DMS 273 treated with DMSO at 0.1 percent for 48 hours (cell line): ENCODE results near the gene ULK4.
"Not testable (repeated sequence)": the region's sequence is repeated elsewhere in the genome, so short reads cannot be mapped to it uniquely, and the experiment has no call there.

Source experiments
- DNase-seq: peaks from one replicate; lab custom pipeline; 2025; lab: John Stamatoyannopoulos, UW

The ULK4 gene

DNA sequence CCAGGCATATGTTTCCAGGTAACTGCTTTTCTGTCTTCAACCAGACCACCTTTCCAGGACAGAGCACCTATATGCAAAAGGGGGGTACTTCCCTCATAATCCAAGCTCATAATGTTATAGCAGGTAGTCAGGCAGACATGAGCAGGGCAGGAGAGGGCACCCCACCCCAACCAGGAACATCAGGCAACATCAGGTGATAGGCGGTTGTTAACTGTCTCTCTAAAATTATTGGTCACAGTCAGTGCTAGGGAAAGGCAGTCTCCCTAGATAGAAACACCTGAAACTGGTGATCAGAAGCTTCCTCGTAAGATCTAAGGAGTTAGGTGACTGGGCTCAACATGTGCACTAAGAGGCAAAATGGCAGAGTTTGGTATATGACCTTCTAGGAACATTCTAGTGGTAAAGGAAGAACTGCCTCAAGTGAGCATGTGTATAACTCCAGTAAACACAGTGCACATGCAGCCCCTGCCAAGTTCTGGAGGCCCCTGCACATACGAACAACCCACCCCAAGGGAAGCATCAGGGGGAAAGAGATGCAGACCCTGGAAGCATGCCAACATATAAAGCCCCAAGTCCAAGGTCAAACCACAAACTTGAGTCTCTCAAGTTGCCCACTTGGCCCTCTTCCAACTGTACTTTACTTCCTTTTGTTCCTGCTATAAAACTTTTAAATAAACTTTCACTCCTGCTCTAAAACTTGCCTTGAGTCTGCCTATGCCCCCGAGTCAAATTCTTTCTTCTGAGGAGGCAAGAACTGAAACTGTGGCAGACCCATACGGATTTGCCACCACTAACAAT lies 270.9 kb downstream of the ULK4 start:
- DNase-seq, result no peak

DNA sequence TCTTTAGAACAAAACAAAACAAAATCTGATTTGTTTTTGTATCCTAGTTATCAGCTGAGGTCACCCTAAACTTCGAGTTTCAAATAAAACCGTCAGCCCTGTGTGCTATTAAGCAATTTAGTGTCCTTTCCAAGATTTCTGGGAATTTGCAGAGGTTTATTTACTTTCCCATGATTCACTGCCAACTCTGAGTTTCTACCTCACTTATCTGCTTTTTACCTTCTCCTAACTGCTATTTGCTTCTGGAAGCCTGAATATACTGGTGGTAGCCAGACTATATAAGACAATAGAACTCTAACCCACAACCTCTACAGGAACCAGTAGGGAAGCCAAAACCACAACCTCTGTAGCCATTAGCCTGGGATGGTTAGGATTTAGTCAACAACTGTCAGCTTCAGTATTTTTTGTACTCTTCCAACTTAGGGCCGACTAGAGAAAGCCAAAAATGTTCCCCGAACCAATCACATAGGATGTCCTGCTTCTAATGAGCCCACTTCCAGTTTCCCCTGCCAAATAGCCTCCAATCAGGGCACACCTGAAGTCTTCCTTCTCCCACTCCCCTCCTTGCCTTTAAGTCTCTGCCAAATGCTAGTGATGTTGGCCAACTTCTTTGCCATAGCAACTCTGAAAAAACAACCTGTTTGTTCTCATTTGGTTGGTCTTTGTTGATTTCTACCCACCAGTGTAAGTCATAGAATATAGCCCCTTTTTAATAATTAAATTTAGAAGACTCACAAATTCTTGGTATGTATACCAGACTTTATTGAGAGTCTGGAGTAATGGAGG lies 273.1 kb downstream of the ULK4 start:
- no peak for DNase-seq

DNA sequence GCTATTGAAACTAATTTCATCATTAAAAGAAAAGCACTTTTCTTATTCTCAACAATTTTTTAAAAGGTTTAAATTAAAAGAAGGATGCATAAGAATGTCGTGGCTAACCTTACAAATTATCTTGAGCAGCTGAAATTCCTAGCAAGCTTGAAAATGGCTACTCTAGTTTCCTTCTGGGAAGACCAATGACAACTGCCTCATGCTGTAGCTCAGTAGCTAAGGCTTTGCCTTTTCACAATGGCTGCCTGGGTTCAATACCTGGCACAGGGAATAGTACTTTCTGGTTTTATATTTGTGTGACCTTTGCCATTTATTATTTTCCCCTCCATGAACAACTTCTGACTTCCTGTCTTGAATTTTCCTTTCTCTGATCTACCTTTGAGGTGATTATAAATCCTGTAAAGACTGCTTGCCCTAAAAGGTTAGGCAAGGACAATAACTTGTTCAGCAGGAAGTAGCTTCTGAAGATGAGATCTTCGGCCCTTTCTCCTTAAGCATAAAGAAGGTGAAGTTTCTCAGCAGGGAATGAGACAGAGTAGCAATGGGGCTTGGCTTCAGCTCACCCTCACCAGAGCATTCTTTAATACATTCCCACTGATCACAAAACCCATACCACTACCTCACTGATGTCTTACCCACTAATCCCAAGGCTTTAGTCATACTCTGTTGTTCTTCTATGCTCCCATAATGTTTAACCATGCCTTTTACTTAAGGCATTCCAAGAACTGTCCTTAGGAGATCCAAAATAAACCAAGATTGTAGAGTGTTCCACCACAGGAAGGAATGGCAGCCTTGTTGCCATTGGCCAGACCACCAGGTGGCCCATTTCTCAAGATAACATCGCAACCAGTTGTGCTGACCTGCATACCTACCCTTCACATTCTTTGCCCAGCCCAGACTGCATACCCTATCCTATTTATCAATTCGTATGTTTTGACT lies 276.8 kb downstream of the ULK4 start:
- DNase-seq, result no peak

DNA sequence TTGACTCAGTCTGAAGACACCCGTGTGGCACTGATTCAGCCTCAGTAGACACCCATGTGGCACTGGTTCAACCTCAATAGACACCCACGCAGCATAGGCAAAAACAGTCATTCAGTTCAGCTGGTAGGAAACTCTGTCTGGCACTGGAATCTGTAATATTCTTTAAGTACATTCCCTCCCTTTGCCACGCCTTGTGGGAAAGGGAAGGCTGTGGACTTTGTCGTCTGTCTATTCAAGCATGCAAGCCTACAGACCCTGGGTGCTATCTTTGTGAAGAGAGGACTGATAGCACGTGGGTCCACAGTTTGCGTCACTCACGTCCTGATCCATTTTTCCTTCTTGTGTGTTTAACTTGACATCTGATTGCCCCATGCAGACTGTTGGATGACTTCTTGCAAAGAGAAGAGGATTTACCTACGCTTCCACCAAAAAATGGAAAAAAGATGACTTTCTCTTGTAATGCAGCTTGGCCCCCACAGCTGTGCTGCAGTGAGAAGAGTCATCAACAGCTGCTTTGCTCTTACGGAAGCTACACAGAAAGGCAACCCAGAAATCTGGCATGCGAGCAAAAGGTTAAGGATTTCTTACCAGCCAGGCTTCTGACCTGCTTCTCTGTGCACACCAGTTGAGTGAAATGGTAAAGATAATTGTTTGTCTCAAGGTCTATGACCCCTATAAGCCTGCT lies 278.1 kb downstream of the ULK4 start:
- no peak for DNase-seq

DNA sequence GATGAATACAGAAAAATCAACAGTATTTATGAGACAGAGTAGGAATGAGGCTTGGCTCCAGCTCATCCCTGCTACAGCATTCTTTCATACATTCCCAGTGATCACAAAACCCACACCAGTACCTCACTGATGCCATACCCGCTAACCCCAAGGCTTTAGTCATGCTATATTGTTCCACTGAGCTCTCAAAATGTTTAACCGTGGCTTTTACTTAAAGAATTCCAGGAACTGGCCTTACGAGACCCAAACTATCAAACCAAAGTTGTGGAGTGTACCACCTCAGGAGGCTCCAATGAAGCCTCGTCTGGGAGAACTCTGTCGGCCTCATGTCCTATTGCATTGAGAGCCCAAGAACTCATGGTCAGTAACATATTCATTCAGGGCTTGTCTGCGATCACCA lies 278.9 kb downstream of the ULK4 start:
- DNase-seq, result no peak

DNA sequence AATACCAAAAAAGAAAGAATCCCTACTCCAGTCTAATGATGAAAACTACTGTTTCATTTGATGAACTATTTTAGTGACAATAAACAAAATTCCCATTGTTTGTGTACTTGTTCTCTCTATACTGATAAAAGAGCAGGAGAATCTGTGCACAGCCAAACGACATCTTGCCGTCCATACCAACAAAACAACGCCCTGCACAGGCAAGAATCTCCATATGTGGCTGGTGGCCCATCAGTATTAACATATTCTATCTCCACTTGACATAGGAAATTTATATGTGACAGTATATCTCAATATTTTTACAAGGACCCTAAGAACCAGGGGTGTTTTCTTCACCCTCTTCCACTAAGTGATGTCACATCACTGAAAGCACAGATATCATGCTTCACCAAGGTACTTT lies 279.5 kb downstream of the ULK4 start:
- DNase-seq, result no peak

DNA sequence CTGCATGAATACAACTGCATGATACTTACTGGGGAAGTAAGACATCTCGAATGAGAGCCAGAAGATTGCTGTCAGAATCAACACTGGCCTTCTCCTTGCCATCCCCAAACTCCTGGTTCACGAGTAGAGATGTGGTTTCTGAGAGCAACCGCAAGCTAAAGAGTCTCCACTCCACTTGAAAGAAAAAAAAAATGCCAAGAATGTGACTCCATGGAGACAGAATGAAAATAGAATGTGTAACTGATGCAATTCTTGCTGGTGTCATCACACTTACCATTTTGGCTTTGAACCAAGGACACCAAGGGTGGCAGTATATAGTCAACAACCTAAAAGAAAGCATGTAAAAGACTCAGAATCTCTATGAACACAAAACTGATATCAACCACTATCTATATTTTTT lies 280.4 kb downstream of the ULK4 start:
- no peak for DNase-seq

DNA sequence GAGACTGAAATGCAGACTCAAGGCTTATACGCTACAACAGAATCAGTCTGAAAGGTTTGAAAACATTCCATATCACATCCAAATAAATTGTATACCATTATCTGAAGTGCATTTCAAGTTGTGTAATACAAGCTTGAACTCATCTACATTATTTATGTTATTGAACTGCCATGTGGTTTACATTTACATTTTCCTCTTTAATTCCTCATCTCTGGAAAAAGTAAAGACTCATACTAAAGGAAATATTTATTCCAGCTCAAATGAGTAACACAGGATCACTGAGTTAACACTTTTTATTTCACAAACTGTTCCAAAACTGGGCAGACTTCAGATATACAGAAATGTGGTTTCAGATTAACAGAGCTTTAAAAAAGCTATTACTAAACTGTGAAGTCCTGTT lies 282.5 kb downstream of the ULK4 start:
- DNase-seq, result no peak

DNA sequence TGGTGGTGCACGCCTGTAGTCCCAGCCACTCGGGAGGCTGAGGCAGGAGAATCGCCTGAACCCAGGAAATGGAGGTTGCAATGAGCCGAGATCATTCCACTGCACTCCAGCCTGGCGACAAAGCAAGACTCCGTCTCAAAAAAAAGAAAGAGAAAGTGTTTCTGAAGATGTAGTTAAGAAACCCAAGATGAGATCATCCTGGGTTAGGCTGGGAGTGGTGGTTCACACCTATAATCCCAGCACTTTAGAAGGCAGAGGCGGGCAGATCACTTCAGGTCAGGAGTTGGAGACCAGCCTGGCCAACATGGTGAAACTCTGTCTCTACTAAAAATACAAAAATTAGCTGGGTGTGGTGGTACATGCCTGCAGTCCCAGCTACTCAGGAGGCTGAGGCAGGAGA lies 286.8 kb downstream of the ULK4 start:
- DNase-seq, result not testable (repeated sequence)

DNA sequence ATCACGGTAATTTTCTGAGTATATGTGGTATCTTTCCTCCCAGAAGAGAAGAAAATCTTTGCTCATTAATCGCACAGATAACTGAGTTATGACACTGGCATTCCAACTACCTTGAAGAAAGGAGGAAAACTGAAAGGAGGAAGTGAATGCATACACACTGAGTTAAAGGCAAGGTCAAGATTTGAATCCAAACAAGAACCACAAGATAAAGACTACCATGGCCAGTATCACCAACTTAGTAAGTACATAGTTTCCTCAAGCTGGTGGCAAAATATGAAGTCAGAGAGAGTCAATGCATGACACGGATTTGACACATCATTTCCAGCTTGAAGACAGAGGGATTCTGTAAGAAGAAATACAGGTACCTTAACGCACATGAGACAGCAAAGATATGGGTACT lies 287.5 kb downstream of the ULK4 start:
- no peak for DNase-seq

DNA sequence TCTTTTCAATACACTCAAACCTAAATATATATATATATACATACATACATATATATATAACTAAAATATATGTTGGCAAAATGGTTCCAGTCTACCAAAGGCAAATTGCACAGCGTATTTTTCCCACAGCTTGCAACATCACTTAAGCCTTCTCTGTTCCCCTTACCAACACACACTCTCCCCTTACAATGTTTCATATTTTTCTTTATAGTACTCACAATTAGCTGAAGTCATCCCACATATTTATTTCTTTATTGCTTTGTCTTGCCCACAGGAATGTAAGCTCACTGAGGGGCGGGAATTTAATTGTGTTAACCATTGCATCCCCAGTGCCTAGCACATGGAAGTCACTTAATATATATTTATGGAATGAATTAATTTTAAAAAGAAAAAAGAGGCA lies 288.3 kb downstream of the ULK4 start:
- no peak for DNase-seq

DNA sequence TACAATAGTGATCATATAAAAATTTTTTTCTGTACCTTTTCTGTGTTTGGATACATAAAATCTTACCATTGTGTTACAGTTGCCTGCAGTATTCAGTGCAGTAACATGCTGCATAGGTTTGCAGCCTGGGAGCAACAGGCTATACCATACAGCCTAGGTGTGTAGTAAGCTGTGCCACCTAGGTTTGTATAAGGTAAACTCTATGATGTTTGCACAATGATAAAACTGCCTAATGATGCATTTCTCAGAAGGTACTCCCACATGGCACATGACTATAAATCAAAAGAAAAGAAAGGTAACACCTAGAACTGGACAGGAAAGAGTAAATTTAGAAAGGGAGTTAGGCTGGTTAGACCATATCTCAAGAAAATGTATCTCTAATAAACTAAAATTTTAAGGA lies 293.5 kb downstream of the ULK4 start:
- DNase-seq, result no peak

DNA sequence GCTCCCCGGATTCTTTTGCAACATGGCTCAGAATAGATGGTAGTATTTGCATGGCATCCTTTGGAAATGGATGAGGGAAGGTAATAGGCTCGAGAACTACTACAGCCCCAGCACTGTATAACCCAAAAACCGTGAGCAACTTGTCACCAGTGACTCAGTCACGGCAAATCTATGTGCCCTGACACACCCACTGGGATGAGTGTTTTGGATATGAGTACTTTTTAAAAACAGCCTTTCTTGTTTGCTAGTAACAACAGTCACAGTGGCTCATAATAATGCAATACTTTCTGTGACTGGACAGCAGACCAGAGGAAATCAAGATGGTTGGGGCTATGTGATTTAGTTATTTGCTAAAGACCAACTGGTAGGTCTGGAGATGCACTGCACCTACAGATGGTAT lies 299.6 kb downstream of the ULK4 start:
- DNase-seq, result no peak

DNA sequence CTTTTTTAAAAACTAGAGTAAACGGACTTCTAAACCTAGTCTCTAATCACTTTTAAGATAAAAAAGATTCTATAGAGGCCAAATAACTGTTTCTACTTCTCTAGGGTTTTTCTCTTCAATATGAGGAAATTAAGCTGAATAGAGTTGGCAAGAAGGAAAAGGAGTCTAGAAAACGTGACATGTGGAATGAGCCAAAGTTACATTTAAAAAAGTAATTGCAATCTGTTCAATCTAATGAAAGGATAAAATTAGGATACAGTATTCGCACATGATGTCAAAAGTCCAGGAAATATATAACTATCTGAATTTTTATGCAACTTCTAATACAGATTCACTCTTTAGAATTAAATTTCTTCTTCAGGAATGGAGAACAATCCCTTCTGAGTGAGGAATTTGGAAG lies 300.1 kb downstream of the ULK4 start:
- DNase-seq, result no peak

DNA sequence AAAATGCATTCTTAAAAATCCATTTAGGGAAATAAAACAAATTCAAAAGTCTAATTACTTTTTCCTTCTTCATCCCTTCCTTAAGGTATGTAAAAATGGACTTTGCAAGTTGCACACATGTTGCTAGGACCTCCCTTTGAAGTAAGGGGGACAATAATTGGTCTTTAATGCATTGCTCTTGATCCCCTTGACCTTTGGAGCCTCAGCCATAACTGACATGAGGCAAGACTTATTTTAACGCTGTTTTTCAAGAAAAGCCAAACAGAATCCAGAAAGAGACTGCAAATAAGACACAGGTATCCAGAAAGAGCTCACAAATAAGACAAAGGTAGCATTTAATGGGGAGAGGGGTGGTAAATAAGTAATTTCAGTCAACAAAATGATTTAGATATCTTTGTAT lies 301.4 kb downstream of the ULK4 start:
- DNase-seq, result no peak

DNA sequence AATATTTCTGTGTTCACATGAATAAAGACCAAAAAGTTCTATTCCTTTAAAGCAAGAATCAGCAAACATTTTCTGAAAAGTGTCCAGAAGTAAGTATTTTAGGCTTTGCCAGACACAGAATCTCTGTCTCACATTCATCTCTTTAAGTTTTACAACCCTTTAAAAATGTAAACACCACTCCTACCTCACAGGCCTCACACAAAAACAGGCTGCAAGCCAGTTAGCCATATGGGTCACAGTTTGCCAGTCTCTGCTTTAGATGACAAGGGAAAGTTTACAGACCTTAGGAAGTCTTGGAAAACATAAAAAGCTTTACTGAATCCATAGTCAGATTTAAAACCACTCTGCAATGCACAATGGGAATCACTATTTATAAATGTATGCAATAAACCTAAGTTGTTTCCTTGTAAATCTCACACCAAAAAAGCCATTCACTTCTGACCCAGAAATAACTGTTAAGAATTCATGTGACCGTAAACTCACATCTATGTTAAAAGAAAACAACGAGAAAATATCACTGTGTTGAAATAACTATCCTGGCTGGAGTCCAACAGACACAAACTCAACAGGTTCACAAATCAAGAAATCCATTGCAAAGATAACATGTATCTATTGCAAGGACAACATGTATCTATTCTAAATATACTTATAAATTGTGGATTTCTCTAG lies 308.2 kb downstream of the ULK4 start:
- peak; percentile 11 for DNase-seq

DNA sequence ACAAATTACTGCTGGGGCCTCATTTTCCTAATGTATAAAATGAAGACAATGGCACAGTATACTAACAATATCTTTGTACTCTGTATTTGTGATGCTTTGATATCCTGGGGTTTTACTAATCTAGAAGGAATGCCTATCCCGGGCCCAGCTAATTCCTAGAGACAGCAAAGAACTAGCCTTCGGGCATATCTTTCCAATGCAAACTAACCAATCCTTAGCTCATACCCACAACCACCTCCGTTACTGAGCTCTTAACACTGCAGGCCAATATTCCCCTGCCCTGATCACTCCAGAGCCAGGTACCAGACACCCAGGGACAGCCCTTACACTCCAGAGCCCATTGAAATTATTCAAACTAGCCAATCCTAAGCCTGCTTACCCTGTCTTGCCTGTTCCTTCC lies 309.0 kb downstream of the ULK4 start:
- no peak for DNase-seq

DNA sequence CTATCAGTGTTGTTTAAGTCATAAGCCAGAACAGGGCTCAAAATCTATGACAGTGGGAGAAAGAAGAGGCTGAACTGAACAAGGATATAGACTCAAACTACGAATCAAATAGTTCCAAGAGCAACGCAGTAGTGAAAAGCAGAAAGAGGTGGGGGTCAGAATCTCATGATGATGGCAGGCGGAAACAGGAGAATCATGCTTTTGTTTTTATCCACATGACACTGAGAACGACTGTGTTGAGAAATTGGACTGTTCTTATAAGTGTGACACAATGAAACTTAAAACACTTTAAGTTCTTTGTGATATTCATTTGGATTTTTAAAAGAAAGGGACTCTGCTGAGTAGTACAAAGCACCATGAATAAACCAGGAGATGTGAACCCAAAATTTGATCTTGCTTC lies 309.4 kb downstream of the ULK4 start:
- no peak for DNase-seq

DNA sequence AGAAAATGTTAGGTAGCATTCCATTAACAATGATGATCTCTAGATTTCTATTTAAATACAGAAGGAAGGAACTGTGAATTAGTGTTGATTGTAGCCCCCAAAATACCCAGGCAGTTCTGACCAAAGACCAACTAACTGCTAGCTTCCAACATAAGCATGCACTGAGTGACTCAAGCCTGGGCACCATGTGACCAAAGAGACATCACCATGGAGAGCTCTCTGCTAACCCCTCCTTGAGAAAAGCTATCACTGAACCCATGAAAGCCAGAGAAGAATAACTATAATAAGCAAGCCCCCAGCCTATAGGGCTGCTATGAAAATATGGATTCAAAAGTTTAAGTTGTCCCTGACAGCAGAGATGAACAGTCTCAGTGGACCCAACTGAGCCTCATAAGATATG lies 310.2 kb downstream of the ULK4 start:
- DNase-seq, result no peak

DNA sequence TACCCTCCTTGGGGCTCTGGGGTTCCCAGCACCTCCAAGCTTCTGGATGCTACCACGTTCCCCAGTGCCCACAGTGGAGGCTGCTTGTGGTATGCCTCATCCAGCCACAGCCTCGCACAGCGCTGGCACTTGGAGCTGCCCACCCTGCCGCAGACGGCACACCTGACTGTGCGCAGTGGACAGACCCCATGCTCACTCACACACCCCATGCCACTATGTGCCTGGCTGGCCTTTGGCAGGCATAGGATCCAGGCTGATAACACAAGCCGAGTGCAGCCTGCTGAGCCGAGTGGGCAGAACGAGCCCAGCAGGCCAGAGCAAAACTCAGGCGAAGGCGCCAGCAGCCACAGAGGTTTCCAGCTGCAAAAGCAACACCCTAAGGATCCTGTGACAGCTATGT lies 311.5 kb downstream of the ULK4 start:
- DNase-seq, result no peak

DNA sequence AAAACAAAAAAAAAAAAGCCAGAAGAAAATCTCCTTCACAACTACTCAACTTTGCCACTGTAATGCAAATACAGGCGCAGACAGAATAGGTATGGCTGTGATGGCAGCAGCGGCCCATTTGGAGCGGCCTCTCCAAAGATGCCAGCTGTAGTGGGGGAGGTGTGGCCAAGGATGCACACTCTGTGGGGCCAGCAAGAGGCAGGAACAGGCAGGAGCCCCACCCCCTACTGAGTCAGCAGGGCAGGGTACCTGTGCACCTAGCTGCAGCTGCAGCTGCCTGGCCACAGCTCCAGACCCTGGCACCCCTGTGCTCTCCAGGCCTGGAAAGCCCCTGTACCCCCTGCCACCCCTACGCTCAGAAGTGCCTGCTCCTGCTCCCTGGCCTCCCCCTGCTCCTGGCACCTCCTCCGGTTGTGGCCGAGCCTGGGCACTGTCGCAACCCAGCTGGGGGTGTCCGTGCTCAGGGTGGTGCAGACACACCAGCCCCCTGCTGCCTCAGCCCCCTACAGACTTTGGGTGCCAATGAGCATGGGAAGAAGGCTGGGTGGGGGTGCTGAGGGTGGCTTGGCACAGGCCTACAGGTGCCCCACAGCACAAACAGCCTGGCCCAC lies 312.7 kb downstream of the ULK4 start:
- no peak for DNase-seq
